Osteoblast (primary cell): ENCODE measurements around the gene PRKCQ. TPM values are rescaled to one million over a fixed set of nuclear protein-coding genes. Genes with fewer than 3 reads are reported as not detected.

ENCODE experiments used
- DNase-seq: peaks from one replicate; pipeline ENCODE4 v3.0.0; 2011; ENCODE audit warnings: low spot score, mixed read lengths; ENCODE audit not compliant: insufficient read length; ENCODE audit errors: missing footprints
- H2AFZ ChIP-seq: 2 replicates; pipeline ENCODE4 v1.6.0; 2011; ENCODE audit warnings: mild to moderate bottlenecking, low read length
- H3K27ac ChIP-seq: 2 replicates; pipeline ENCODE4 v1.5.1; 2011; ENCODE audit warnings: mild to moderate bottlenecking, low read depth, low read length, moderate library complexity
- H3K27me3 ChIP-seq: 2 replicates; pipeline ENCODE4 v1.6.0; 2012; ENCODE audit warnings: mild to moderate bottlenecking, control low read depth, inconsistent platforms, low read length, moderate library complexity; ENCODE audit not compliant: insufficient read depth
- H3K36me3 ChIP-seq: 2 replicates; pipeline ENCODE4 v1.5.1; 2011; ENCODE audit warnings: mild to moderate bottlenecking, low read length, control low read depth, moderate library complexity; ENCODE audit not compliant: insufficient read depth
- H3K4me1 ChIP-seq: 2 replicates; pipeline ENCODE4 v1.5.1; 2011; ENCODE audit warnings: mild to moderate bottlenecking, low read length, control low read depth, moderate library complexity; ENCODE audit not compliant: insufficient read depth
- H3K4me2 ChIP-seq: 2 replicates; pipeline ENCODE4 v1.6.0; 2011; ENCODE audit warnings: mild to moderate bottlenecking, low read length; ENCODE audit not compliant: insufficient read depth
- H3K4me3 ChIP-seq: fragments of 200-600 bp; sonication (generic); 3 replicates; pipeline ENCODE4 v1.5.1; 2012; ENCODE audit warnings: mild to moderate bottlenecking, low read length, inconsistent platforms; ENCODE audit not compliant: insufficient read depth
- H3K79me2 ChIP-seq: 2 replicates; pipeline ENCODE4 v1.6.0; 2012; ENCODE audit warnings: mild to moderate bottlenecking, low read length, control low read depth, inconsistent platforms; ENCODE audit not compliant: insufficient read depth
- H3K9me3 ChIP-seq: 2 replicates; pipeline ENCODE4 v1.5.1; 2011; ENCODE audit warnings: low read depth, low read length, control low read depth
- H4K20me1 ChIP-seq: 2 replicates; pipeline ENCODE4 v1.6.0; 2012; ENCODE audit warnings: mild to moderate bottlenecking, low read length, control low read depth; ENCODE audit not compliant: insufficient read depth
- CTCF ChIP-seq: IDR thresholded peaks from 2 replicates; pipeline ENCODE4 v1.5.1; 2011; ENCODE audit warnings: mild to moderate bottlenecking, low read depth, low read length, moderate library complexity; ENCODE audit errors: extremely low read depth
- total RNA-seq: library from RNA; depleted of rRNA; stranded (reverse); fragments of >200 nt; gene quantifications from 2 replicates; pipeline ENCODE4 v1.2.3, GENCODE V29; 2012

The PRKCQ gene
- total RNA-seq, 1 donor: not detected

GRCh38 chr10:6525599-6526165 is 54.4 kb downstream of the PRKCQ start:
- H3K36me3 ChIP-seq: no peaks in the 10 kb centered on the region
- H4K20me1 ChIP-seq: no peaks in the 10 kb centered on the region
- H3K4me2 ChIP-seq: no peak overlapping the region
- no peaks in the 10 kb centered on the region for H3K4me1 ChIP-seq
- DNase-seq: no peak
- no peak overlapping the region for H3K27ac ChIP-seq
- H3K4me3 ChIP-seq: no peak overlapping the region
- no peaks in the 10 kb centered on the region for H3K9me3 ChIP-seq
- no peak overlapping the region for H2AFZ ChIP-seq
- H3K27me3 ChIP-seq: no peaks in the 10 kb centered on the region
- H3K79me2 ChIP-seq: no peaks in the 10 kb centered on the region
- TF ChIP-seq CTCF: no peak

- no peaks in the 10 kb centered on the region for H3K9me3 ChIP-seq
- no peaks in the 10 kb centered on the region for H3K27me3 ChIP-seq
- no peaks in the 10 kb centered on the region for H3K4me1 ChIP-seq
- H2AFZ ChIP-seq: no peak overlapping the region
- no peaks in the 10 kb centered on the region for H4K20me1 ChIP-seq
- TF ChIP-seq CTCF: no peak
- no peaks in the 10 kb centered on the region for H3K79me2 ChIP-seq
- H3K27ac ChIP-seq: no peak overlapping the region
- no peak overlapping the region for H3K4me2 ChIP-seq
- DNase-seq: no peak
- no peak overlapping the region for H3K4me3 ChIP-seq
- no peaks in the 10 kb centered on the region for H3K36me3 ChIP-seq
Observed at GRCh38 chr10:6522230-6522629, 57.8 kb downstream of the PRKCQ start.

GRCh38 chr10:6520138-6520537 is 59.9 kb downstream of the PRKCQ start:
- Histone ChIP-seq H3K27ac (no peak overlapping the region), H3K4me1 (no peaks in the 10 kb centered on the region), H4K20me1 (no peaks in the 10 kb centered on the region), H3K36me3 (no peaks in the 10 kb centered on the region), H3K27me3 (no peaks in the 10 kb centered on the region), H2AFZ (no peak overlapping the region), H3K79me2 (no peaks in the 10 kb centered on the region), H3K9me3 (no peaks in the 10 kb centered on the region), H3K4me2 (no peak overlapping the region), H3K4me3 (no peak overlapping the region)
- DNase-seq: no peak
- no peak for TF ChIP-seq CTCF

- no peak for DNase-seq
- no peak overlapping the region for H2AFZ ChIP-seq
- H3K27ac ChIP-seq: no peak overlapping the region
Observed at GRCh38 chr10:6518791-6519429, 61.2 kb downstream of the PRKCQ start.

More at GRCh38 chr10:6518791-6519429, 61.2 kb downstream of the PRKCQ start:
- no peak overlapping the region for H3K4me3 ChIP-seq
- H3K79me2 ChIP-seq: no peaks in the 10 kb centered on the region
- no peak for TF ChIP-seq CTCF
- no peaks in the 10 kb centered on the region for H3K9me3 ChIP-seq
- H4K20me1 ChIP-seq: no peaks in the 10 kb centered on the region
- no peak overlapping the region for H3K4me2 ChIP-seq
- H3K36me3 ChIP-seq: no peaks in the 10 kb centered on the region
- H3K4me1 ChIP-seq: no peaks in the 10 kb centered on the region
- H3K27me3 ChIP-seq: no peaks in the 10 kb centered on the region
